AG04450 (cell line): ENCODE measurements around the gene ARMC6. TPM values are rescaled to one million over a fixed set of nuclear protein-coding genes. Genes with fewer than 3 reads are reported as not detected.

Experiments used
- CTCF ChIA-PET: fragments of 300-600, 350-600 bp; formaldehyde crosslinking; extraction: SDS; loops from one replicate; lab custom pipeline; 2022; ENCODE audit warnings: antibody characterized with exemption, inconsistent platforms; lab: Charles Lee
- POLR2A ChIA-PET: fragments of 350-600 bp; formaldehyde crosslinking; extraction: SDS; loops from one replicate; lab custom pipeline; 2021; ENCODE audit warnings: antibody characterized with exemption, inconsistent platforms; lab: Yijun Ruan, JAX
- DNase-seq: peaks from one replicate; pipeline ENCODE4 v3.0.0-alpha.2; 2011; ENCODE audit warnings: low read depth, low spot score
- H3K27ac ChIP-seq: one replicate; pipeline ENCODE4 v1.5.1; 2012; ENCODE audit warnings: low read depth, low read length, control low read depth
- H3K27me3 ChIP-seq: one replicate; pipeline ENCODE4 v1.6.0; 2012; ENCODE audit warnings: low read length; ENCODE audit not compliant: control insufficient read depth, insufficient read depth
- H3K4me3 ChIP-seq: 2 replicates; pipeline ENCODE4 v1.5.1; 2011; ENCODE audit warnings: mild to moderate bottlenecking, low read depth, low read length, control low read depth
- H3K9me3 ChIP-seq: 2 replicates; pipeline ENCODE4 v1.5.1; 2012; ENCODE audit warnings: low read length; ENCODE audit not compliant: control insufficient read depth, insufficient read depth
- polyA plus RNA-seq: library from polyadenylated mRNA; depleted of rRNA; stranded (reverse); fragments of >200 nt; gene quantifications from 2 replicates; pipeline ENCODE4 v1.2.3, GENCODE V29; 2011
- TF ChIP-seq, protein P1 (sequence below): IDR thresholded peaks from 2 replicates; pipeline ENCODE4 v1.5.1; 2011; ENCODE audit warnings: low read depth, low read length, control low read depth, inconsistent platforms

The ARMC6 gene
- polyA plus RNA-seq, 1 experiment, result 18.9 TPM

DNA sequence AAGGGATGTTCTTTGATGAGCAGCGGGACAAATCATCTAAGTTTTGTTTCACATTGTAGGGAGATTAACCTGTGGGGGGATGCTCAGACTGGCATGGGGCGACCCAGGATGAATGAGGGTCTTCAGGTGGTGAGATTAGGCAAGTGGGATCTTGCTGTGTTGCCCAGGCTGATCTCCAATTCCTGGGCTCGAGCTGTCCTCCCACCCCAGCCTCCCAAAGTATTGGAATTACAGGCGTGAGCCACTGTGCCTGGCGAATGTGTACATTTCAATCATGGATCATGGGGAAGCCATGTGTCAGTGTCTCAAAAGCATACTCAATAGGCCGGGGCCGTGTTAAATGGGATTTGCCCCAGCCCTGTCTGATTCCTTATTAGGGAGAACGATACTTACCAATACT, 38.5 kb downstream of the ARMC6 start:
- CTCF ChIA-PET, result interaction anchor here (1.0 kb wide), 1 partner anchor 23 kb away, joined by 3 read pairs; no protein-coding TSS in a partner anchor
- DNase-seq, result no peak
- Histone ChIP-seq H3K9me3 (no peaks in the 10 kb centered on the region), H3K4me3 (no peak overlapping the region), H3K27me3 (no peaks in the 10 kb centered on the region), H3K27ac (no peak overlapping the region)
- TF ChIP-seq, protein P1, sequence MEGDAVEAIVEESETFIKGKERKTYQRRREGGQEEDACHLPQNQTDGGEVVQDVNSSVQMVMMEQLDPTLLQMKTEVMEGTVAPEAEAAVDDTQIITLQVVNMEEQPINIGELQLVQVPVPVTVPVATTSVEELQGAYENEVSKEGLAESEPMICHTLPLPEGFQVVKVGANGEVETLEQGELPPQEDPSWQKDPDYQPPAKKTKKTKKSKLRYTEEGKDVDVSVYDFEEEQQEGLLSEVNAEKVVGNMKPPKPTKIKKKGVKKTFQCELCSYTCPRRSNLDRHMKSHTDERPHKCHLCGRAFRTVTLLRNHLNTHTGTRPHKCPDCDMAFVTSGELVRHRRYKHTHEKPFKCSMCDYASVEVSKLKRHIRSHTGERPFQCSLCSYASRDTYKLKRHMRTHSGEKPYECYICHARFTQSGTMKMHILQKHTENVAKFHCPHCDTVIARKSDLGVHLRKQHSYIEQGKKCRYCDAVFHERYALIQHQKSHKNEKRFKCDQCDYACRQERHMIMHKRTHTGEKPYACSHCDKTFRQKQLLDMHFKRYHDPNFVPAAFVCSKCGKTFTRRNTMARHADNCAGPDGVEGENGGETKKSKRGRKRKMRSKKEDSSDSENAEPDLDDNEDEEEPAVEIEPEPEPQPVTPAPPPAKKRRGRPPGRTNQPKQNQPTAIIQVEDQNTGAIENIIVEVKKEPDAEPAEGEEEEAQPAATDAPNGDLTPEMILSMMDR, result no peak
- POLR2A ChIA-PET, result no interaction called here

GRCh38 chr19:19074196-19074882, 40.9 kb downstream of the ARMC6 start:
- ChIA-PET CTCF (interaction anchor here (0.9 kb wide), 1 partner anchor 20 kb away, joined by 4 read pairs; no protein-coding TSS in a partner anchor), POLR2A (no interaction called here)
- no peaks in the 10 kb centered on the region for H3K27me3 ChIP-seq
- no peak overlapping the region for H3K27ac ChIP-seq
- TF ChIP-seq, protein P1, result no peak
- no peak overlapping the region for H3K4me3 ChIP-seq
- no peaks in the 10 kb centered on the region for H3K9me3 ChIP-seq
- DNase-seq, result no peak

DNA sequence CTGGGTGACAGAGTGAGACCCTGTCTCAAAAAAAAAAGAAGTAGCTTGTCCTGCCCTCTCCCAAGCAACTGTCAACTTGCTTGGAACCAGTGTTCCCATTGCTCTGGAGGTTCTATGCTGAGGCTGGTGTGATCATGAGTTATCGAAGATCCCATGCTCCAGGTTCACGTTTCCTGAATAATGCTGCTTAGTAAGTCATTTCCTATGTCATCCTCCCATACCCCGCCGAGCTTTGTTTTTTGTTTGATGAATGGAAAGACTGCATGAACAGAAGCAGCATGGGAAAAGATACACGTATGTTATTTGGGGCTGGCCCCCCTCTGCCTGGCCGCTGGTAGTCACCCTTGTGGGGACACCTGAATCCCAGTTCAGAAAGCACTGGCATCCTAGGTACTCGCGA, 41.7 kb downstream of the ARMC6 start:
- POLR2A ChIA-PET, result no interaction called here

DNA sequence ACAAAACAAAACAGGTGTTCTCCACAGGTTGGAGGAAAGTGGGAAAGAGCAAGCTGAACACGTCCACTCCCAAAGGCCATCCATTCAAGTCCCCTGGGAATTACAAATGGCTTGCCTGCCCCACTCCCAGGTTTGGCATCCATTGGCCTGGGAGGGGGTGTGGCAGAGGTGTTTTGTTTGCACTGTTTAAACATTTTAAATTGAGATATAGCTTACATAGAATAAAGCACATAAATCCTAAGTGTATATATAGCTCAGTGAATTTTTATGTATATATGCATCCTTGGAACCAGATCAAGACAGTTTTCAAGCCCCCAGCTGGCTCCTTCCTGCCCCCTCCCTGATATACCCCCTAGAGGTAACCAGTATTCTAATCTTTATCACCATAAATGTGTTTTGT, 43.1 kb downstream of the ARMC6 start:
- Histone ChIP-seq H3K27ac (no peak overlapping the region), H3K4me3 (no peak overlapping the region), H3K9me3 (no peaks in the 10 kb centered on the region), H3K27me3 (no peaks in the 10 kb centered on the region)
- POLR2A ChIA-PET, result no interaction called here
- DNase-seq, result no peak
- TF ChIP-seq, protein P1, result no peak
- CTCF ChIA-PET, result interaction anchor here (0.5 to 0.6 kb wide), 2 partner anchors 13 to 1454 kb away, joined by 3 to 4 read pairs; no protein-coding TSS in a partner anchor

More for the DNA sequence above, 41.7 kb downstream of the ARMC6 start:
- Histone ChIP-seq H3K4me3 (no peak overlapping the region), H3K27ac (no peak overlapping the region), H3K9me3 (no peaks in the 10 kb centered on the region), H3K27me3 (no peaks in the 10 kb centered on the region)
- no peak for DNase-seq
- CTCF ChIA-PET, result interaction anchor here (0.9 kb wide), 1 partner anchor 21 kb away, joined by 4 read pairs; no protein-coding TSS in a partner anchor
- TF ChIP-seq, protein P1, result no peak

DNA sequence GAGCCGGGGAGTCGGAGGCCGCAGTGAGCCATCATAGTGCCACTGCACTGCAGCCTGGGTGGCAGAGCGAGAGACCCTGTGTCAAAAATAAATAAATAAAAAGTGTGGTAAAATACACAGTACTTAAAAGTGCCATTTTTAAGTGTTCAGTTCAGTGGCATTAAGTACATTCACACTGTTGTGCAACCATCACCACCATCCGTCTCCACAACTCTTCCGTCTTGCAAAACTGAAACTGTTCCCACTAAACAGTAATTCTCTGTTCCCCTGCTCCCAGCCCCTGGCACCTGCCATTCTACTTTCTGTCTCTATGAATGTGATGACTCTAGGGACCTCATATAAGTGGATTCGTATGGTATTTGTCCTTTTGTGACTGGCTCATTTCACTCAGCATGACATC, 43.7 kb downstream of the ARMC6 start:
- CTCF ChIA-PET, result interaction anchor here (0.6 kb wide), 1 partner anchor 14 kb away, joined by 3 read pairs; no protein-coding TSS in a partner anchor

More for the DNA sequence above, 43.7 kb downstream of the ARMC6 start:
- Histone ChIP-seq H3K27ac (no peak overlapping the region), H3K4me3 (no peak overlapping the region), H3K9me3 (no peaks in the 10 kb centered on the region), H3K27me3 (no peaks in the 10 kb centered on the region)
- POLR2A ChIA-PET, result interaction anchor here (0.6 kb wide), 1 partner anchor 447 kb away, joined by 3 read pairs; no protein-coding TSS in a partner anchor
- TF ChIP-seq, protein P1, result no peak
- DNase-seq, result no peak
